Measurements from ENCODE around the gene OTUD3.

The OTUD3 gene

DNA sequence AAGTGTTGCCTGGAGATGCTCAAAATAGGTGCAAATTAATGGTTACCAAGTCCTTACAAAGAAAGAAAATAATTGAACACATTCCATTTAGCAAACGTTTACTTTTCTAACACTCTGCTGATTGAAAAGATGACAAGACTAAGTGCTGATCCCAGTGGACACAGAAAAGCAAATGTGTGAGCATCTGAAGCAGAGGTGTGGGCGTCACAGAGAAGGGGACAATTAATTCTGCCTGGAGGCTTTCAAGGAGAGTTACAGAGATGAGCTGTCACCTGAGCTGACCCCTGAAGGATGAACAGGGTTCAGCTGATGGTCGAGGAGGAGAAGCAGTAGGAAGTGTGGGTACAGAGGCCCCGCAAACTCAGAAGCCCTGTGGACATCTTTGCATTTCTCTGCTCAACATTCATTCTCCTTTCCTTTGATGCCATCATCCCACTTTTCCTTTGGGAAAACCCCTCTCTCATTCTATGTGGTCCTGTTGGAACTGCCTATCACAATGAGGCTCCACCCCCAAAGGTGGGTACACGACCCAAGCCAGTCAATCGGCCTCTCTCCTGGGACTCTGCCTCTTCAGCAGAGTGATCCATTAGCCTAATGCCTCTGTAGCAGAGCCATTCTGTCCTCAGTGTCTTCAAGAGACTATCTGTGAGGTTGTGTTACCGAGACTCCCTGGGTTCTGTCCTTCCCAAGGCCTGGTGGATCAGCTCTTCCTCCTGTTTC is 58.5 kb downstream of the OTUD3 start:
- in situ Hi-C loops (cut with MboI; ENCODE audit: low pct_unique_long_range_greater_than_20kb, low sequenced_read_pairs, unreplicated experiment), result no loop called here
- DNase-seq (ENCODE audit: low spot score), result no peak
- no peak for TF ChIP-seq CTCF (IDR thresholded peaks at IDR 0.05; ENCODE audit: extremely low read depth, insufficient read depth, missing control alignments)

GRCh38 chr1:19941206-19941568 is 59.0 kb downstream of the OTUD3 start:
- in situ Hi-C loops (cut with MboI; ENCODE audit: low pct_unique_long_range_greater_than_20kb, low sequenced_read_pairs, unreplicated experiment), result no loop called here
- no peak for TF ChIP-seq CTCF (IDR thresholded peaks at IDR 0.05; ENCODE audit: extremely low read depth, insufficient read depth, missing control alignments)
- DNase-seq (ENCODE audit: low spot score), result no peak

DNA sequence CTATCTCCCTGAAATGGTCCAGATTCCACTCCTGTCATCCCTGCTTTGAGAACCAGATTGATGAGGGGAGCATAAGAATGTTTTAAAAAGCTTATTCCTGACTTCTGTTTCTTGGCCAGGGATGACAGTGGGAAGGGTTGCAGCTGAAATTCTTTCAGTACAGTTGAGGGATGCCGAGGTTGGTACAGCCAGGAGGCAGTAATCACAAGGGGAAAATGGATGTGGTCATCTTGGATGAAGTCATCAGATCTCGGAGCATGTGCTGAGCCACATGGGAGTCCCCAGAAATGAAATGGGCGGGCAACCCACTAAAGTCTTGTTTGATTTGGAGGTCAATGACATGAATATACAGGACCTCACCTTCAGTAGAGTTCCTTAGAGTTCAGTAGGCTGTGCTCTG is 59.9 kb downstream of the OTUD3 start:
- in situ Hi-C loops (cut with MboI; ENCODE audit: low pct_unique_long_range_greater_than_20kb, low sequenced_read_pairs, unreplicated experiment), result no loop called here

DNA sequence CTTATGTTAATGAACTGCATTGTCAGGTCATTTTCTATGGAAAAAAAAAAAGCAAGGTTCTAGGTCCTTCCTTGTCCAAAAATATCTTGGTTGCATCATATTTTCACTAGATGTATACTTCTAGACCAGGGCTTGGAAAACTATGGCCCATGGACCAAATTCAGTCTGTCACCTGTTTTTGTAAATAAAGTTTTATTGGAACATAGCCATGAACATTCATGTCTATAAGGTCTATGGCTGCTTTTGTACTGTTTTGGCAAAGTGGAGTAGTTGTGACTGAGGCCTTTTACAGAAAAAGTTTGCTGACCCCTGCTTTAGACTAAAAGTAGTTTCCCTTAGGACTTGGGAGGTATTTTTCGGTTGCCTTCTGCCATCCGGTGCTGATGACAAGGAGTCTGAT is 60.5 kb downstream of the OTUD3 start:
- in situ Hi-C loops (cut with MboI; ENCODE audit: low pct_unique_long_range_greater_than_20kb, low sequenced_read_pairs, unreplicated experiment), result no loop called here
- no peak for DNase-seq (ENCODE audit: low spot score)
- no peak for TF ChIP-seq CTCF (IDR thresholded peaks at IDR 0.05; ENCODE audit: extremely low read depth, insufficient read depth, missing control alignments)

More for the DNA sequence above, 59.9 kb downstream of the OTUD3 start:
- no peak for TF ChIP-seq CTCF (IDR thresholded peaks at IDR 0.05; ENCODE audit: extremely low read depth, insufficient read depth, missing control alignments)
- no peak for DNase-seq (ENCODE audit: low spot score)

DNA sequence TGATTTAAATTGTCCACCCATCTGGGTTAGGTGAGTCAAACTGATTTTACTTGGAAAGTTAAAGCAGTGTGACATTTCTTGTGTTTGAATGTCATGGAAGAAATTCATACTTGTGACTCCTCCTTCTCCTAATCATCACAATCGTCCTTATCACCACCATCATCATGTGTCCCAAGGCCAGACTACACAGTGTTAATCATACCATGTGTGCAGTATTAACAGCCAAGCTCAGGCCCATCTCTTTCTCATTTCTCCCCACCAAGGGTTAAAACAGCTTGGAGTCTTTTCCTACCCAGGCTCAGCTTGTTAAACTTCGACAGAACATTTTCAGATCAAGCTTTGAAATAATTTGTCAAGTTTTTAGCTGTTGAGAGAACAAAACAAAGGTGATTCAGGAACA is 63.7 kb downstream of the OTUD3 start:
- TF ChIP-seq CTCF (IDR thresholded peaks at IDR 0.05; ENCODE audit: extremely low read depth, insufficient read depth, missing control alignments), result no peak
- in situ Hi-C loops (cut with MboI; ENCODE audit: low pct_unique_long_range_greater_than_20kb, low sequenced_read_pairs, unreplicated experiment), result no loop called here
- no peak for DNase-seq (ENCODE audit: low spot score)

DNA sequence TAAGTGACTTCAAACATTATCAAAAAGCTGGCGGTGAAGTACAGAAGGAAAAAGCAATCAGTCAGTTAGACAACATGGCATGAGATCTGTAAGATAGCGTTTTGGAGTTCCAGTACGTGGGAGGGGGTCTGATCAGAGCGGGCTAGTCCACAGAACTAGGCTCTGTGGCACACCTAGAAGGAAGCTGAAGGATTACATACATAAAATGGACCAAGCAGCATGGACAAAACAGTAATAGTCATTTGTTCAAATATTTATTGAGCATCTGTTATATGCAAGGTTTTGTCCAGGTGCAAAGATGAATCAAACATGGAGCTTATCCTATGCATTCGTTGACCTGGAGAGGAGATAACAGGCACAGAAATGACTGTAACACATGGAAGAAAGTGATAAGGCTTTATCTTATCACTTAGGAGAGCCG is 64.1 kb downstream of the OTUD3 start:
- in situ Hi-C loops (cut with MboI; ENCODE audit: low pct_unique_long_range_greater_than_20kb, low sequenced_read_pairs, unreplicated experiment), result no loop called here
- DNase-seq (ENCODE audit: low spot score), result no peak
- no peak for TF ChIP-seq CTCF (IDR thresholded peaks at IDR 0.05; ENCODE audit: extremely low read depth, insufficient read depth, missing control alignments)
